SK-N-MC (cell line): Measurements from ENCODE around the gene CCDC30.
"Not testable (repeated sequence)": the region's sequence is repeated elsewhere in the genome, so short reads cannot be mapped to it uniquely, and the experiment has no call there.

Experiments used
- DNase-seq: peaks from one replicate; pipeline ENCODE4 v3.0.0-alpha.2; 2011; ENCODE audit warnings: low read depth, low spot score
- H3K27ac ChIP-seq: fragments of 200-600 bp; sonication (generic); 2 replicates; pipeline ENCODE4 v1.5.1; 2016; ENCODE audit warnings: mixed run types
- H3K36me3 ChIP-seq: fragments of 200-600 bp; sonication (generic); 2 replicates; pipeline ENCODE4 v1.6.1; 2017; ENCODE audit warnings: antibody characterized with exemption, low read length, mixed read lengths; ENCODE audit not compliant: insufficient read depth
- H3K4me3 ChIP-seq: fragments of 200-600 bp; sonication (generic); 2 replicates; pipeline ENCODE4 v1.5.1; 2016
- H3K9ac ChIP-seq: fragments of 200-600 bp; sonication (generic); 2 replicates; pipeline ENCODE4 v1.8.0; 2017; ENCODE audit warnings: mixed run types, mixed read lengths; ENCODE audit not compliant: insufficient read length
- H3K9me3 ChIP-seq: fragments of 200-600 bp; sonication (generic); 2 replicates; pipeline ENCODE4 v1.6.1; 2017; ENCODE audit warnings: low read depth, mild to moderate bottlenecking, antibody characterized with exemption, low read length, moderate library complexity, mixed read lengths
- EZH2 ChIP-seq: fragments of 200-600 bp; sonication (generic); IDR thresholded peaks from one replicate; pipeline ENCODE4 v1.6.1; 2017; ENCODE audit warnings: antibody characterized with exemption
- FOXP2 ChIP-seq: optimal IDR thresholded peaks from 2 replicates; pipeline ENCODE3; 2011; ENCODE audit warnings: mild to moderate bottlenecking, moderate library complexity; ENCODE audit not compliant: insufficient read depth; ENCODE audit errors: extremely low read length, control extremely low read depth
- POLR2AphosphoS5 ChIP-seq: IDR thresholded peaks from 2 replicates; pipeline ENCODE4 v1.6.1; 2012; ENCODE audit warnings: mild to moderate bottlenecking, low read depth, low read length, borderline replicate concordance

Gene CCDC30

DNA sequence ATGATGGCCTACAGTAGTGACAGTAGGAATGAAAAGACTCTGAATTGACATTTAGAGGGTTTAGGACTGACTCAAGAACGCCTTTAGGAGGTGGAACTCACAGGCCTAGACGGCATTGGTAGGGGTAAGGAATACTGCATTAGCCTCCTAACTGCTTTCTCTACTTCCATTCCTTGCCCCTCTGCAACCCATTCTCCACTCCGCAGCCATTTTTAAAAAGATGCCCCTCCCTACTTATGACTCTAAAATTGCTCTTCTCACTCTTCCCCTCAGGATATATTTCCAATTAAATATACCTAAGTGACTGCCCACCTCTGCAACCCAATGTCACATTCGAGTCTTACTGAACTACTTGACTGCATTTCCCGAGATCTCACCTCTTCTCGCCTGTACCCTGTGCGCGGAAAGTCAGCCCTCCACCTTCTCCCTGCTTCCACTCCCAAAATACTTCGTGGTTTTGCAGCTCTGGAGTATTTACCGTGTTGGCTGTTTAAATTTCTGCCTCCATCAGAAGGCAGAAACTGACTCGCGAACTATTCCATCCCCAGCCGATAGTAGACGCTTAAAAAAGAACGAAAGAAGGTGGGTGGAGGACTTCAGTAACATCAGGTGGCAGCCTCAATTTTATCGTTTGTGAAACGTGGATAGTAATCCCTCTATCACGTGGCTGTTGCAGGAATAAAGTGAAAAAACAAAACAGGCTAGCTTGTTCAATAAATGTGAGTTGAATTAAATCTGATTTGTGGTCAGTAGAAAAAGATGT, 218.0 kb downstream of the CCDC30 start:
- Histone ChIP-seq H3K9ac (peak overlapping the region; percentile 98), H3K9me3 (no peaks in the 10 kb centered on the region), H3K27ac (peak overlapping the region; percentile 90), H3K36me3 (peaks cover 31% of the 10 kb centered on the region), H3K4me3 (peak overlapping the region; percentile 96)
- no peak for DNase-seq
- TF ChIP-seq EZH2: no peak
- TF ChIP-seq FOXP2: no peak
- TF ChIP-seq POLR2AphosphoS5: no peak

DNA sequence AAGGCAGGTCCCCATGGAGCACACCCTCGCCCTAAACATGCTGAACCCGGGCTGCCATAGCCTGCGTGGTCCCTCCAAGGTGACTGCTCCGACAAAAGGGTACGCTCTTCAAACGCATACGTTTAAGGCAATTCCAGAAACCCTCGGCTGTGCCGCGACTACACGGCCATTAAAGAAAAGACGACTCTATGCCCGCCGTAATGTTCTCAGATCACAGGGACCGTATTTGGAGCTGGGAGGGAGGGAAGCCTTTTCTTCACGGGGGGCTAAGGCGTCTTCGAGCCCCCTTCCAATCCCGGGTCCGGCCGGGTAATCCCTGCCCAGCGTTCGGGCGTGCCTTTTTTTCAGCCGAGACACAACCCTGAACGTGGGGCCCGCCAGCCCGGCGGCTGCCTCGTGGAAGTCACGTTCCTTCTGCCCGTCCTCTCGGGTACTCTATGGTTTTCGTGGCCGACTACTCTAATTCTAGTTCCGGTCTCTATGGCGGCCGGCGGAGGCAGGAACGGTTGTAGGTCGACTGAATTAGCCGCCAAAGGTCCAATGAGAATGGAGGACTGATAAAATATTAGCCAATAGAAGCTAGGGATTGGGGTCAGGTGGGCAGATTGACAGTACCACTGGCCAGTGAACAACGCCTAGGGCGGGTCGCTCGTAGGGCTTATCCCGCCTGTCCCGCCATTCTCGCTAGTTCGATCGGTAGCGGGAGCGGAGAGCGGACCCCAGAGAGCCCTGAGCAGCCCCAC, 218.8 kb downstream of the CCDC30 start, which contains the start of gene YBX1:
Gene YBX1, plus strand, starts transcription at position 678 of the 743 bp plus-strand sequence. CDS start 148 bp downstream, outside the sequence.
- peak; percentile 93 for TF ChIP-seq POLR2AphosphoS5
- no peak for TF ChIP-seq FOXP2
- Histone ChIP-seq H3K27ac (peak within 1 kb of the TSS; percentile 90), H3K9me3 (no peaks in the 10 kb centered on the region), H3K4me3 (peak within 1 kb of the TSS; percentile 96), H3K9ac (peak within 1 kb of the TSS; percentile 98), H3K36me3 (peaks cover 39% of the 10 kb centered on the region)
- DNase-seq: peak; percentile 99

DNA sequence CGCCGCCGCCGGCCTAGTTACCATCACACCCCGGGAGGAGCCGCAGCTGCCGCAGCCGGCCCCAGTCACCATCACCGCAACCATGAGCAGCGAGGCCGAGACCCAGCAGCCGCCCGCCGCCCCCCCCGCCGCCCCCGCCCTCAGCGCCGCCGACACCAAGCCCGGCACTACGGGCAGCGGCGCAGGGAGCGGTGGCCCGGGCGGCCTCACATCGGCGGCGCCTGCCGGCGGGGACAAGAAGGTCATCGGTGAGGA, 219.3 kb downstream of the CCDC30 start:
- peak overlapping the region; percentile 96 for H3K4me3 ChIP-seq
- not testable (repeated sequence) for H3K27ac ChIP-seq, DNase-seq, H3K9me3 ChIP-seq
- peak overlapping the region; percentile 68 for H3K9ac ChIP-seq
- peaks cover 44% of the 10 kb centered on the region for H3K36me3 ChIP-seq

DNA sequence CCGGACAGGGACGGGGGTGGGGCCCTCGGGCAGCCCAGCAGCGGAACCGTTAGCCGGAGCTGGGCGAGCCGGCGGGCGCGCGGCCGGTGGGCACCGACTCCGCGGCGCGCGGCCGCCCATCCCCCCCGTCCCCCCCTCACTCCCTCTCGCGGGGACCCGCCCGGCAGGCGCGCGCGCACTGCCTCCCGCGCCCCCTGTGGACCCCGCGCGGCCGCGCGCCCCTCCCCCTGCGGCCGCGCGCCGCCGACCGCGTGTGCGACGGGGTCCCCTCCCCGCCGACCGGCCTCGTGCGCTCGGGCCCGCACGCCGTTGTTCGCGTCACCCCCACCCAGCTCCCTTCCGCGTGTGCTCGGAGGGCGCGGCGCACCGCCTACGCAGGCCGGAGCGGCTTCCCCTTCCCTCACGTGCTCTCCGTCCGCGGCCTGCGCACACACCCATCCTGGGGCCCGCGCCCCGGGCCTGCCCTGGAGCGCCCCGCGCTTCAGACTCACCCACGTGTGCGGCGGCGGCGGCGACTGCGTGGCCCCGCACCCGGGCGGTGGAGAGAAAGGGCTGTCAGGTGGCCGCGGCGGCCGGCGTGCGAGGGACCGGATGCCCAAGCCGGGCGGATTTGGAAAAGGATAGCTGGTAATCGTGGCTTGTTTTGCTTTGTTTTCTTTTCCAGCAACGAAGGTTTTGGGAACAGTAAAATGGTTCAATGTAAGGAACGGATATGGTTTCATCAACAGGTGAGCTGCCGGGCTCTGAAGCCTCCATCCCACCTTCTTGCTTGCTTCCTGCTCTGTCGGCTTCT, 219.8 kb downstream of the CCDC30 start:
- H3K27ac ChIP-seq: peak overlapping the region; percentile 60
- H3K9ac ChIP-seq: peak overlapping the region; percentile 94
- no peaks in the 10 kb centered on the region for H3K9me3 ChIP-seq
- peak overlapping the region; percentile 96 for H3K4me3 ChIP-seq
- TF ChIP-seq POLR2AphosphoS5 (peak; percentile 42; the same call in 1 of the 2 replicates), FOXP2 (no peak), EZH2 (no peak)
- DNase-seq: no peak
- peaks cover 49% of the 10 kb centered on the region for H3K36me3 ChIP-seq

DNA sequence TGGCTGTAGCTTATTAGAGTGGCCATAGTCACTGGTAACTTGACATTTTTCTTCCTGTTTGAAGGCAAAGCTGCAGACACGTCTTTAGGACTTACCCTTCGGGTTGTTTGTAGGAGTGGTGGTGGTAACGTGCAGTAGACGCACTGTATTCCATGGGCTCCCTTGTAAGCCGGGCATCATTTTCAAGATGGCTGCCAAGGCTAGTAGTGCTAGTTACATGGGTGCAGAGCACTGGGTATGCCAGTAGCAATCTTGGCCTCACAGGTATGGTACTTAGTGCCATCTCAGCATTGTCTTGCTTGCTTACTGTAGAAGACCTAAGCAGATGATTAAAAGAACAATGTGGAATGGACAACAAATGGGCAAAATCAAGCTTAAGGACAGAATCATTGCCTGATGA, 221.1 kb downstream of the CCDC30 start:
- TF ChIP-seq POLR2AphosphoS5 (no peak), FOXP2 (no peak), EZH2 (no peak)
- no peak for DNase-seq
- Histone ChIP-seq H3K27ac (no peak overlapping the region), H3K4me3 (peak overlapping the region; percentile 93), H3K36me3 (peaks cover 62% of the 10 kb centered on the region), H3K9ac (peak overlapping the region; percentile 94), H3K9me3 (no peaks in the 10 kb centered on the region)

DNA sequence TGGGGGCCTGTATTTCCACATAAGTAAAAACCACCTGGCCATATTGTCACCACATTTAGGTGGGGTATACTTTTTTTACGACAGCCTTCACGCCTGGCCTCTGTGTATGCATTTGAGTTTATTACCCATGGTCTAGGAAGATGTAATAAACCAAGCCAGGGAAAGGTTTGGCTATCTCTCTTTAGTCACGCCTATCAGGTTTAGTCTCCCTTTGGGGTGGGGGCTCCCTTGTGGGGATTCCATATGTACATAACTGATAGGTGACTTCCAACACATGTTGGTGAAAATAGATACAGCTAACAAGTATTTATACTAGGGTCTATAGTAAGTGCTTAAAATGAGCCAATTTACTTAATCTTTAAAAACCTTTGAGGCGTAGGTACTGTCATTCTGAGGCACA, 223.3 kb downstream of the CCDC30 start:
- H3K9ac ChIP-seq: peak overlapping the region; percentile 94
- DNase-seq: no peak
- peaks cover 84% of the 10 kb centered on the region for H3K36me3 ChIP-seq
- H3K4me3 ChIP-seq: peak overlapping the region; percentile 93
- TF ChIP-seq EZH2: no peak
- no peak for TF ChIP-seq POLR2AphosphoS5
- no peak for TF ChIP-seq FOXP2
- H3K9me3 ChIP-seq: no peaks in the 10 kb centered on the region
- no peak overlapping the region for H3K27ac ChIP-seq

DNA sequence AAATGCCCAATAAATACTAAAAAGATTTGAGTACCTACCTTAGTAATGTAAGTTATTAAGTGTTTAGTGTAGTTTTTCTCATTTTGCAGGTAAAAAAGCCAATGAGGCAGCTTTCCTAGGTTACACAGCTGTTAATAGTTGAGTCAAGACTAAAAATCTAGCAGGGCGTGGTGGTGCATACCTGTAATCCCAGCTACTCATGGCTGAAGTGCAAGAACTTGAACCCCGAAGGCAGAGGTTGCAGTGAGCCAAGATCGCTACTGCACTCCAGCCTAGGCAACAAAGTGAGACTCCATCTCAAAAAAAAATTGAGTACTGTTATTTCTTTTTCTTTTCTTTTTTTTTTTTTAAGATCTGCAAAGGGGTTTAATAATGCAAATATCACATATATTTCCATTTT, 226.8 kb downstream of the CCDC30 start:
- no peak for TF ChIP-seq POLR2AphosphoS5
- TF ChIP-seq FOXP2: no peak
- TF ChIP-seq EZH2: no peak
- H3K4me3 ChIP-seq: no peak overlapping the region
- no peak overlapping the region for H3K9ac ChIP-seq
- H3K36me3 ChIP-seq: peaks cover 100% of the 10 kb centered on the region
- no peak overlapping the region for H3K27ac ChIP-seq
- H3K9me3 ChIP-seq: no peaks in the 10 kb centered on the region
- no peak for DNase-seq

DNA sequence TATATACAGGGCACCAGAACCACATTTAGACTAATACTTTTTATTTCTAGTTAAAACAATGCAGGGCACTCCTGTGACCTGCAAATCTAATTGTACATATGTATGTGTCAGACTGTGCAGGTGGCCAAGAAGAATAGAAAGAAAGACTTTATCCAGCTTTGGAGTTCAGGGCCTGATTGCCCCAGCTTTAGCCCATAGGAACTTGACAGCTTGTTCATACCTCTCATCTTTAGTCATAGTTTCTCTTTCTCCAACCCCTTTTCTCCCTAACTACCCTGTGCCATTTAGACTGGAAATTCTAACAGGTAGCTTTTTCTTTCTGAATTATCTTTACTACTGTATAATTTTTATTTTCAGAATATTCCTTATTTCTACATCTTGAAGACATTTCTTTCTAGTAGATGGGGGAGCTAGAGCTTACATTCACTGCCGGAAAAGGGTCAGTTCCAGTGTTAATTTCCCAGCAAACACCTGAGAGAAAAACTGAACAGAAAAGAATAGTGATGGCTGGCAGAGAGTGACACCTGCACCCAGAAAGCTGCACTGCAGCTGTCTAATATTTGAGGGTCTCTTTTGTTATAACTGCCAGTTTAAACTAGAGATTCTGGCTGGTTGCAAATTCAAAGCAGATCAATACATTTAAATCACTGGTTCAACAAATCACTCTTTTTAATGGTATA, 227.5 kb downstream of the CCDC30 start:
- no peak overlapping the region for H3K9ac ChIP-seq
- H3K4me3 ChIP-seq: no peak overlapping the region
- H3K9me3 ChIP-seq: no peaks in the 10 kb centered on the region
- H3K36me3 ChIP-seq: peaks cover 100% of the 10 kb centered on the region
- TF ChIP-seq EZH2: no peak
- no peak for TF ChIP-seq POLR2AphosphoS5
- no peak for TF ChIP-seq FOXP2
- H3K27ac ChIP-seq: no peak overlapping the region
- no peak for DNase-seq
